ENCODE data around the gene SOX1. TPM values are rescaled to one million over a fixed set of nuclear protein-coding genes. Genes with fewer than 3 reads are reported as not detected.

The SOX1 gene
- total and polyA plus RNA-seq, 9 donors = not detected

DNA sequence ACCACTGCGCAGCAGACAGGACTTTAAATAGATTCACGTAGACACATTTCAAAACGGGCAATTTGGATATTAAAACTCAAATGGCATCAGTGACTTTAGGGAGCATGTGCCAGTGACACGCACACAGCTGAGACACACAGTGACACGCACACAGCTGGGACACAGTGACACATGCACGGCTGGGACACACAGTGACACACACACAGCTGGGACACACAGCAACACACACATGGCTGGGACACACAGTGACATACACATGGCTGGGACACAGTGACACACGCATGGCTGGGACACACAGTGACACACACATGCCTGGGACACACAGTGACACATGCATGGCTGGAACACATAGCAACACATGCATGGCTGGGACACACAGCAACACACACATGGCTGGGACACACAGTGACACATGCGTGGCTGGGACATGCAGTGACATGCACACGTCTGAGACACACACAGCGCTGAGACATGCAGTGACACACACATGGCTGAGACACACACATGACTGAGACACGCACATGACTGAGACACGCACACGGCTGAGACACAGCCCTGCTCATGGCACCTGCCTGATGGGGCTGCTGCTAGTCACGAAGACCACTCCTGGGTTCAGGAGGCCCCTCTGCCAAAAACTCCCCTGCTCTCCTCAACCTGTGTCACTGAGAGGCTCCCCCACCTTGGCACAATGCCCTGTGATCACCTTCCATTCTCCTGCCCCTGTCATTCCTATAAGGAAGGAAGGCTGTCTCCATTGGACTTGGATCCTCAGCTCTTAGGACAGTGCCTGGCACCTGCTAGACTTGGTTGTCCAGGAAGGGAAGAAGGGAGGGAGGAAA lies 52.5 kb downstream of the SOX1 start:
- 85 to 87% (median 87%) methylated on average over 14 of the region's 14 CpGs for WGBS, 3 donors

DNA sequence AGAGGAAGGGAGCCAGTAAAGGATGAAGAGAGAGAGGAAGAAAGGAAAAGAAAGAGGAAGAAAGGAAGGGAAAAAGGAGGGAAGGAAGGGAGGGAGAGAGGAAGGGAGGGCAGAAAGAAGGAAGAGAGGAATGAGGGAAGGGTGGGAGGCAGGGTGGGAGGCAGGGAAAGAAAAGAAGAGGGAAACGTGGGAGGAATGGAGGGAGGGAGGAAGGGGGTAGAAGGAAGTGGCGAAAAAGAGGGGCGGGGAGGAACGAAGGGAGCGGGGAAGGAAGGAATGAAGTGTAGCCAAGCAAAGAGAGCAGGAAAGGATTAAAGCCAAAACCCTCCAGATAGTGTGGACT lies 53.1 kb downstream of the SOX1 start:
- 27 to 36% (median 35%) methylated on average over 5 of the region's 5 CpGs for WGBS, 3 donors
- H3K9me3 ChIP-seq = no peaks in the 10 kb centered on the region
- no peak overlapping the region for H3K27ac ChIP-seq
- intact Hi-C loops (cut with DNase I) = no loop called here
- H3K4me3 ChIP-seq = no peak overlapping the region
- H3K27me3 ChIP-seq = no peaks in the 10 kb centered on the region
- no peak for DNase-seq
- H3K4me1 ChIP-seq (ENCODE audit: insufficient read depth) = no peaks in the 10 kb centered on the region
- TF ChIP-seq, protein P1, sequence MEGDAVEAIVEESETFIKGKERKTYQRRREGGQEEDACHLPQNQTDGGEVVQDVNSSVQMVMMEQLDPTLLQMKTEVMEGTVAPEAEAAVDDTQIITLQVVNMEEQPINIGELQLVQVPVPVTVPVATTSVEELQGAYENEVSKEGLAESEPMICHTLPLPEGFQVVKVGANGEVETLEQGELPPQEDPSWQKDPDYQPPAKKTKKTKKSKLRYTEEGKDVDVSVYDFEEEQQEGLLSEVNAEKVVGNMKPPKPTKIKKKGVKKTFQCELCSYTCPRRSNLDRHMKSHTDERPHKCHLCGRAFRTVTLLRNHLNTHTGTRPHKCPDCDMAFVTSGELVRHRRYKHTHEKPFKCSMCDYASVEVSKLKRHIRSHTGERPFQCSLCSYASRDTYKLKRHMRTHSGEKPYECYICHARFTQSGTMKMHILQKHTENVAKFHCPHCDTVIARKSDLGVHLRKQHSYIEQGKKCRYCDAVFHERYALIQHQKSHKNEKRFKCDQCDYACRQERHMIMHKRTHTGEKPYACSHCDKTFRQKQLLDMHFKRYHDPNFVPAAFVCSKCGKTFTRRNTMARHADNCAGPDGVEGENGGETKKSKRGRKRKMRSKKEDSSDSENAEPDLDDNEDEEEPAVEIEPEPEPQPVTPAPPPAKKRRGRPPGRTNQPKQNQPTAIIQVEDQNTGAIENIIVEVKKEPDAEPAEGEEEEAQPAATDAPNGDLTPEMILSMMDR (IDR thresholded peaks at IDR 0.05) = no peak
- TF ChIP-seq POLR2A (IDR thresholded peaks at IDR 0.05) (no peak), EP300 (IDR thresholded peaks at IDR 0.05) (no peak)
- H3K36me3 ChIP-seq = no peaks in the 10 kb centered on the region

More for the DNA sequence above, 52.5 kb downstream of the SOX1 start:
- Histone ChIP-seq H3K9me3 (no peaks in the 10 kb centered on the region), H3K36me3 (no peaks in the 10 kb centered on the region), H3K4me3 (no peak overlapping the region), H3K27me3 (no peaks in the 10 kb centered on the region), H3K4me1 (ENCODE audit: insufficient read depth) (no peaks in the 10 kb centered on the region), H3K27ac (no peak overlapping the region)
- no peak for TF ChIP-seq EP300 (IDR thresholded peaks at IDR 0.05)
- TF ChIP-seq, protein P1 (IDR thresholded peaks at IDR 0.05) = no peak
- no peak for TF ChIP-seq POLR2A (IDR thresholded peaks at IDR 0.05)
- intact Hi-C loops (cut with DNase I) = no loop called here
- no peak for DNase-seq

Small RNAs within 50 kb of the gene (small RNA-seq; reads per million reads assigned to genes)
- gene RF00287 = not detected

Data from ovary (tissue), 9 donors.